T-helper 17 cell (primary cell): ENCODE data around the gene LIFR. TPM values are rescaled to one million over a fixed set of nuclear protein-coding genes. Genes with fewer than 3 reads are reported as not detected.
"Not testable (repeated sequence)": the region's sequence is repeated elsewhere in the genome, so short reads cannot be mapped to it uniquely, and the experiment has no call there.

Experiments used
- ATAC-seq: fragments of 150-1000 bp; cut with Tn5 transposase; 2 replicates; pipeline ENCODE4 v1.10.0; 2021; ENCODE audit warnings: mild to moderate bottlenecking, moderate library complexity
- DNase-seq, 3 donors: peaks; one replicate each; pipeline versions ENCODE4 v3.0.0 to v3.0.0-alpha.2; 2020 to 2021
- H3K9me3 ChIP-seq: one replicate; pipeline ENCODE4 v1.7.0; 2013; ENCODE audit warnings: low read length, mild to moderate bottlenecking; ENCODE audit not compliant: control insufficient read depth, poor library complexity, severe bottlenecking
- H3K27ac Mint-ChIP-seq: one replicate; pipeline ENCODE4 v1.8.0; 2022; ENCODE audit warnings: mild to moderate bottlenecking, moderate library complexity, mixed read lengths
- H3K27me3 Mint-ChIP-seq: one replicate; pipeline ENCODE4 v1.8.0; 2022; ENCODE audit warnings: mixed read lengths
- H3K36me3 Mint-ChIP-seq: one replicate; pipeline ENCODE4 v1.8.0; 2022; ENCODE audit warnings: low read depth, mixed read lengths
- H3K4me1 Mint-ChIP-seq: one replicate; pipeline ENCODE4 v1.8.0; 2022; ENCODE audit warnings: mild to moderate bottlenecking, mixed read lengths
- H3K4me3 Mint-ChIP-seq: one replicate; pipeline ENCODE4 v1.8.0; 2022; ENCODE audit warnings: mild to moderate bottlenecking, moderate library complexity, mixed read lengths
- total RNA-seq, 4 donors: library from RNA in 2 of 4; stranded (reverse) in 2 of 4; gene quantifications; one replicate each; pipeline ENCODE4 v1.2.3 and lab custom pipeline; 2022 to 2026

Gene LIFR
- under 1 TPM in 1 of 2 donors, not detected in 1; 0.27 TPM for total RNA-seq
- 0.30 to 2.8 reads per million in 2 donors for total RNA-seq (lab: John Stamatoyannopoulos, UW)

- H3K36me3 Mint-ChIP-seq = peaks cover 2% of the 10 kb centered on the region
- no peak within 1 kb of the TSS for H3K27ac Mint-ChIP-seq
- H3K27me3 Mint-ChIP-seq = peaks cover 47% of the 10 kb centered on the region
These were observed at the start of gene LIFR for GRCh38 chr5:38556599-38557307. LIFR (minus strand) TSS chr5:38556646; CDS start chr5:38530647, 25,999 bp downstream.

DNA sequence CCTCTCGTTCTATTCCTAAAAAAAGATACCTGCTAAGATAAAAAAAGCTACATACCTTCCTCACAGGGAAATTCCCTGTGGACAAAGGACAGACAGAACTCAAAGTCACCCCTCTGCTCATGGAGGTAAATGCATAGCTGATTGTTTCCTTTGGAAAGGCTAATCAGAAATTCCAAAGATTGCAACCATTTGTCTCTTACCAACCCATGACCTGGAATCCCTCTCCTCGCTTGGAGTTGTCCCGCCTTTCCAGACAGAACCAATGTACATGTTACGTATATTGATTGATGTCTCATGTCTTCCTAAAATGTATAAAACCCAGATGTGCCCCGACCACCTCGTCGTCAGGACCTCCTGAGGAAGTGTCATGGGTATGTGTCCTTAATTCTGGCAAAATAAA lies 49.2 kb upstream of the LIFR start:
- Mint-ChIP-seq H3K4me3 (no peak overlapping the region), H3K27ac (no peak overlapping the region), H3K36me3 (no peaks in the 10 kb centered on the region), H3K27me3 (peaks cover 5% of the 10 kb centered on the region), H3K4me1 (no peaks in the 10 kb centered on the region)
- no peak for ATAC-seq
- no peaks in the 10 kb centered on the region for H3K9me3 ChIP-seq
- no peak for DNase-seq

More at GRCh38 chr5:38556599-38557307, at the start of gene LIFR:
- ATAC-seq (peak; percentile 82), DNase-seq (peak in 2 of 3 donors; percentile 29 to 39)
- Mint-ChIP-seq H3K4me3 (peak within 1 kb of the TSS; percentile 91), H3K4me1 (peaks cover 11% of the 10 kb centered on the region)
- H3K9me3 ChIP-seq = no peaks in the 10 kb centered on the region

- Mint-ChIP-seq H3K4me1 (no peaks in the 10 kb centered on the region), H3K4me3 (no peak overlapping the region), H3K27me3 (peaks cover 11% of the 10 kb centered on the region), H3K27ac (no peak overlapping the region), H3K36me3 (no peaks in the 10 kb centered on the region)
- no peaks in the 10 kb centered on the region for H3K9me3 ChIP-seq
- no peak for DNase-seq
- ATAC-seq = no peak
These were observed 47.2 kb upstream of the LIFR start for GRCh38 chr5:38603691-38604090.

GRCh38 chr5:38602641-38603040 lies 46.2 kb upstream of the LIFR start:
- H3K9me3 ChIP-seq = no peaks in the 10 kb centered on the region
- no peaks in the 10 kb centered on the region for H3K4me1 Mint-ChIP-seq
- H3K27me3 Mint-ChIP-seq = peaks cover 10% of the 10 kb centered on the region
- H3K4me3 Mint-ChIP-seq = no peak overlapping the region
- ATAC-seq (no peak), DNase-seq (no peak)
- no peak overlapping the region for H3K27ac Mint-ChIP-seq
- no peaks in the 10 kb centered on the region for H3K36me3 Mint-ChIP-seq

DNA sequence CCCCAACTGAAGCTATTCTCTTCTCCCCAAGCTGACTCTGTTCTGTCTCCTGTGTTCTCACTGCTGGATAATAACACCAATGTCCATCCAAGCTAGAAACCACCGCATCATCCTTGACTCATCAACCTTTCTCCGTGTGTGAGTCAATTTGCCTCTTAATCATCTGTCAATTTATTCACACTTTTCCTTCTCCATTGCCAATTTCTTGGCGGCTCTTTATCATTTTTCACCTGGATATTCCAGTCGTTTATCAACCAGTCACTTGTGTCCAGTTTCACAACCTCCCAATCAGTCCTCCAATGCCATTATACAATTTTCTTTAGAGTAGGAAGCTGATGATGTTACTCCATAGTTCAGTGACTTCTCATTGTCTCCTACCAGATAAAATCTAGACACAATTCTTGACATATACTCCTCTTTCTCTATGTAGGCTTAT lies 45.4 kb upstream of the LIFR start:
- H3K4me3 Mint-ChIP-seq = no peak overlapping the region
- no peak for ATAC-seq
- no peak overlapping the region for H3K27ac Mint-ChIP-seq
- no peaks in the 10 kb centered on the region for H3K9me3 ChIP-seq
- H3K4me1 Mint-ChIP-seq = no peaks in the 10 kb centered on the region
- H3K36me3 Mint-ChIP-seq = no peaks in the 10 kb centered on the region
- H3K27me3 Mint-ChIP-seq = peaks cover 18% of the 10 kb centered on the region
- no peak for DNase-seq

GRCh38 chr5:38601133-38601862 lies 44.9 kb upstream of the LIFR start:
- no peak for ATAC-seq

GRCh38 chr5:38600329-38601045 lies 44.0 kb upstream of the LIFR start:
- H3K27me3 Mint-ChIP-seq = peaks cover 21% of the 10 kb centered on the region
- DNase-seq (no peak), ATAC-seq (no peak)
- no peak overlapping the region for H3K27ac Mint-ChIP-seq
- no peaks in the 10 kb centered on the region for H3K4me1 Mint-ChIP-seq
- no peak overlapping the region for H3K4me3 Mint-ChIP-seq
- no peaks in the 10 kb centered on the region for H3K9me3 ChIP-seq
- no peaks in the 10 kb centered on the region for H3K36me3 Mint-ChIP-seq

More at GRCh38 chr5:38601133-38601862, 44.9 kb upstream of the LIFR start:
- no peak overlapping the region for H3K4me3 Mint-ChIP-seq
- H3K27ac Mint-ChIP-seq = no peak overlapping the region
- no peaks in the 10 kb centered on the region for H3K9me3 ChIP-seq
- H3K4me1 Mint-ChIP-seq = no peaks in the 10 kb centered on the region
- H3K27me3 Mint-ChIP-seq = peaks cover 21% of the 10 kb centered on the region
- H3K36me3 Mint-ChIP-seq = no peaks in the 10 kb centered on the region
- DNase-seq = no peak

DNA sequence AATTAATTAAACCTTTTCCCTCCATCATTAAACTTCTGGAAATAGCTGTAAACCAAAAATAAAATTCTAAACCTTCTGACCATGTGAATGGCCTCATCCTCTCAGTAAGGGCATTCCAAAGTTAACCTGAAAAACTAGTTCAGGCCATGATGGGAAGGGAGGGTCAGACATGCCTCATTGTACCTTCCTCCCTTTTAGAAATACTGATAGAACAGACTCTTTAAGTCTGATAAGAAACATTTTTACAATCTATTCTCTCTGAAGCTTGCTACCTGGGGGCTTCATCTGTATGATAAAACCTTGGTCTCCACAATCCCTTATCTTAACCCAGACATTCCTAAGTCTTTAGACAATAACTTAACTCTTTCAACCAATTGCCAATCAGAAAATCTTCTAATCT lies 43.3 kb upstream of the LIFR start:
- H3K4me1 Mint-ChIP-seq, H3K4me3 Mint-ChIP-seq, H3K36me3 Mint-ChIP-seq, H3K9me3 ChIP-seq, H3K27ac Mint-ChIP-seq, DNase-seq, ATAC-seq: not testable (repeated sequence)
- H3K27me3 Mint-ChIP-seq = peaks cover 21% of the 10 kb centered on the region

GRCh38 chr5:38598994-38599617 lies 42.7 kb upstream of the LIFR start:
- Mint-ChIP-seq H3K36me3 (no peaks in the 10 kb centered on the region), H3K4me1 (no peaks in the 10 kb centered on the region), H3K27ac (no peak overlapping the region), H3K4me3 (no peak overlapping the region), H3K27me3 (peaks cover 23% of the 10 kb centered on the region)
- ATAC-seq (no peak), DNase-seq (no peak)
- no peaks in the 10 kb centered on the region for H3K9me3 ChIP-seq

DNA sequence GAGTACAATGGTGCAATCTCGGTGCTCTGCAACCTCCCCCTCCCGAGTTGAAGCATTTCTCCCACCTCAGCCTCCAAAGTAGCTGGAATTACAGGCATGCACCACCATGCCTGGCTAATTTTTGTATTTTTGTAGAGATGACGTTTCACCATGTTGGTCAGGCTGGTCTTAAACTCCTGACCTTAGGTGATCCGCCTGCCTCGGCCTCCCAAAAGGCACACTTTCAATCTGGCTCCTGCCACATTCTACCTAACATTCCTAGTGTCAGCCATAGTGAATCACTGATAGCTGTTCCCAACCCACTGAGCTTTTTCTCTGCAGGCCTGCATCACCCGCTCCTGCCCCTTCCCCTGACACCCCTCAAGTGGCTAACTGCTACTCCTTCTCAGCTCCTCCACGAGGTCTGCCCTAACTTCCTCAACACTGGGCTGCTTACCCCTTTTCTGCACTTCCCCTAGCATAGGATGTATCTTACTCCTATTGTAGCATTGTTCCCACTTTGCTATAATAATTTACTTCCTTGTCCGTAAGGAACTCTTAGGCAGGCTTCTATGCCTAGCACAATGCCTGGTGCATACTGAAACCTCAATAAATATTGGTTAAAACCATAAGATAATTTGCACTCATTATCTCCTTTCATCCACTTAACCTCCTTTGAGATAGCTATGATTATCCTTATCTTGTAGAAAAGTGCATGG lies 42.0 kb upstream of the LIFR start:
- Mint-ChIP-seq H3K27me3 (peaks cover 29% of the 10 kb centered on the region), H3K4me1 (no peaks in the 10 kb centered on the region), H3K27ac (no peak overlapping the region), H3K4me3 (no peak overlapping the region), H3K36me3 (no peaks in the 10 kb centered on the region)
- ATAC-seq = no peak
- H3K9me3 ChIP-seq = no peaks in the 10 kb centered on the region
- no peak for DNase-seq

DNA sequence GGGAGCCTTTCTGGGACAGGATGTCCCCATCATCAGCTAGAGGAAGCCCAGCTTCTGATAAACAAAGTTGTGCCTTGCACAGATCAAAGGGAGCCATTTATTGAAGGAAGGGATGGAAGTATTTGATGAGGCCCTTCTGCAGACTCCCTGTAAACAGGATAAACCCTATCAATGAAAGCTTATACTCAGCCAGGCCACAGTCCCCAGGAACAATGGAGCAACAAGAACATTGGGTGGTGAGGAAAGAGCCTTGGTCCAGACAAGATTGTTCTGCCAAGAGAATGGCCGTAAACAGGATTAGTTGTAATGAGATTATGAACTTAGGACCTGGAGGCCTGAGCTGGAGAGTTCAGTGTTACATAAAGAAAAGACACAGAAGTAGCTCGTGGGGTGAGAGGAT lies 40.5 kb upstream of the LIFR start:
- ATAC-seq = no peak
- H3K4me3 Mint-ChIP-seq = no peak overlapping the region
- no peak for DNase-seq
- H3K36me3 Mint-ChIP-seq = no peaks in the 10 kb centered on the region
- no peaks in the 10 kb centered on the region for H3K4me1 Mint-ChIP-seq
- H3K27ac Mint-ChIP-seq = no peak overlapping the region
- no peaks in the 10 kb centered on the region for H3K9me3 ChIP-seq
- peaks cover 30% of the 10 kb centered on the region for H3K27me3 Mint-ChIP-seq

DNA sequence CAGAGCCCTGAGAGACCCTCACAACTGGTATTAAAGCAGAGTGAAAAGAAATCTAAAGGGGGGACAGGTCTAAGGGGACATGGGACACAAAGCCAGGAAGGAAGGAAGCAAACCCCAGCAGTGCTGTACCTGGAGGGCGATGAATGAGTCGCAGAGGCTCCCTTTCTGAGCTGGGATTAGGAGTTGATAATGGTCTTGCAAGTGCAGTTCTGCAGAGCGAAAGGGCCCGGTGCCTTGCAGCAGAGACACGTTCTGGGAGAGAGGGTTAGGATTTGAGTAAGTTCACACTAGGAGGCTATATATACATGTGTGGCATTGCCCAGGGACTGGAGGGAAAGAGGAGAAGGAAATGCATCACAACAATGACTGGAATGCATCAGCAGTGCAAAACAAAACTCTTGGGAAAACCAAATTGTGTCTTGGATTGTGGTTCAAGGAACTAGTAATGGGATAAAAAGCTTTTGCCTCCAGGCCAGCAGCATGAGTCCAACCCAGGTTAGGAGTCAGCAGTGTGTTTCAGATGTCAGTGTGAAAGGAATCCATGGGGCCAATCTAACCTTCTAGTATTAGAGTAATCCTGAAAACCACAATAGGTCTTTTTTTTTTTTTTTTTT lies 38.8 kb upstream of the LIFR start:
- no peaks in the 10 kb centered on the region for H3K4me1 Mint-ChIP-seq
- no peak overlapping the region for H3K27ac Mint-ChIP-seq
- DNase-seq (no peak), ATAC-seq (no peak)
- H3K36me3 Mint-ChIP-seq = no peaks in the 10 kb centered on the region
- no peaks in the 10 kb centered on the region for H3K9me3 ChIP-seq
- H3K27me3 Mint-ChIP-seq = peaks cover 38% of the 10 kb centered on the region
- H3K4me3 Mint-ChIP-seq = no peak overlapping the region
